ENCODE data around the gene CD48.
"Not testable (repeated sequence)": the region's sequence is repeated elsewhere in the genome, so short reads cannot be mapped to it uniquely, and the experiment has no call there.

CD48 gene

GRCh38 chr1:160734301-160734700 is 22.7 kb upstream of the CD48 start:
- Histone ChIP-seq H3K27ac (no peak overlapping the region), H3K4me3 (no peak overlapping the region), H3K4me1 (no peaks in the 10 kb centered on the region), H3K9me3 (no peaks in the 10 kb centered on the region), H3K27me3 (no peaks in the 10 kb centered on the region), H3K36me3 (no peaks in the 10 kb centered on the region)
- intact Hi-C loops (cut with DNase I; ENCODE audit: low total_unique reads): no loop called here
- TF ChIP-seq, protein P1, sequence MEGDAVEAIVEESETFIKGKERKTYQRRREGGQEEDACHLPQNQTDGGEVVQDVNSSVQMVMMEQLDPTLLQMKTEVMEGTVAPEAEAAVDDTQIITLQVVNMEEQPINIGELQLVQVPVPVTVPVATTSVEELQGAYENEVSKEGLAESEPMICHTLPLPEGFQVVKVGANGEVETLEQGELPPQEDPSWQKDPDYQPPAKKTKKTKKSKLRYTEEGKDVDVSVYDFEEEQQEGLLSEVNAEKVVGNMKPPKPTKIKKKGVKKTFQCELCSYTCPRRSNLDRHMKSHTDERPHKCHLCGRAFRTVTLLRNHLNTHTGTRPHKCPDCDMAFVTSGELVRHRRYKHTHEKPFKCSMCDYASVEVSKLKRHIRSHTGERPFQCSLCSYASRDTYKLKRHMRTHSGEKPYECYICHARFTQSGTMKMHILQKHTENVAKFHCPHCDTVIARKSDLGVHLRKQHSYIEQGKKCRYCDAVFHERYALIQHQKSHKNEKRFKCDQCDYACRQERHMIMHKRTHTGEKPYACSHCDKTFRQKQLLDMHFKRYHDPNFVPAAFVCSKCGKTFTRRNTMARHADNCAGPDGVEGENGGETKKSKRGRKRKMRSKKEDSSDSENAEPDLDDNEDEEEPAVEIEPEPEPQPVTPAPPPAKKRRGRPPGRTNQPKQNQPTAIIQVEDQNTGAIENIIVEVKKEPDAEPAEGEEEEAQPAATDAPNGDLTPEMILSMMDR (IDR thresholded peaks at IDR 0.05): no peak
- no peak for DNase-seq

DNA sequence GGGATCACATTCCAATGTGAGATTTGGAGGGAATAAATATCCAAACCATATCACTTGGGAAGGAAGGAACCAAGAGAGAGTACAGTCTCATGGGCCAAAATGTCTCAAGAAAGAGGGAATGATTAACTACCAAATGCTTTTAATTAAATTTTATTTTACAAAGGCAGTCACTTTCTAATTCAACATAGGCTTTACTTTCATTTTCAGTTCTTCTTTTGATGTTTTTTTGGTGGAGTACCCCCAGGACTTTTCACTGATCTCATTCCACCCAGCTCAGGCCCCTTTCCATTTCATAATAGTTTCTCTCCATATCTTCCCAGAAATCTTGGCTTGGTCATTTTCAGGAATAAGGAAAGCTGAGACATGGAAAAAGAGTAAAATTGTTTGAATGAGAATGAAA is 22.3 kb upstream of the CD48 start:
- DNase-seq: no peak
- TF ChIP-seq, protein P1 (IDR thresholded peaks at IDR 0.05): no peak
- no peaks in the 10 kb centered on the region for H3K4me1 ChIP-seq
- no peak overlapping the region for H3K4me3 ChIP-seq
- H3K27me3 ChIP-seq: no peaks in the 10 kb centered on the region
- H3K36me3 ChIP-seq: no peaks in the 10 kb centered on the region
- H3K27ac ChIP-seq: no peak overlapping the region
- intact Hi-C loops (cut with DNase I; ENCODE audit: low total_unique reads): no loop called here
- no peaks in the 10 kb centered on the region for H3K9me3 ChIP-seq

DNA sequence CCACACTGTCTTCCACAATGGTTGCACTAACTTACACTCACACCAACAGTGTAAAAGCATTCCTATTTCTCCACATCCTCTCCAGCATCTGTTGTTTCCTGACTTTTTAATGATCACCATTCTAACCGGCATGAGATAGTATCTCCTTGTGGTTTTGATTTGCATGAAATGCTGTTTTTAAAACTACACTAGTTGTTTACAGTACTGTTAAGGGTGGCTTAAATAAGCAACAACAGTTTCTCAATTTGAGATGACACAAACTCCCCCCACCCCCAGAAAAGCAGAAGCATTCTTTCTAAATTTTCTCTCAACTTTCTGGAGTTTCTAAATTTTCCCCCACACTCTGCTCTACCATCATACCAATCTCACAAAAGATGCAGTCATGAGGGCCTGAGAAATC is 20.4 kb upstream of the CD48 start:
- H3K27me3 ChIP-seq: no peaks in the 10 kb centered on the region
- DNase-seq: no peak
- intact Hi-C loops (cut with DNase I; ENCODE audit: low total_unique reads): no loop called here
- H3K4me3 ChIP-seq: no peak overlapping the region
- no peaks in the 10 kb centered on the region for H3K9me3 ChIP-seq
- TF ChIP-seq, protein P1 (IDR thresholded peaks at IDR 0.05): no peak
- H3K36me3 ChIP-seq: no peaks in the 10 kb centered on the region
- peaks cover 0 to 2% (median 0%) of the 10 kb centered on the region in 4 donors for H3K4me1 ChIP-seq
- no peak overlapping the region for H3K27ac ChIP-seq

DNA sequence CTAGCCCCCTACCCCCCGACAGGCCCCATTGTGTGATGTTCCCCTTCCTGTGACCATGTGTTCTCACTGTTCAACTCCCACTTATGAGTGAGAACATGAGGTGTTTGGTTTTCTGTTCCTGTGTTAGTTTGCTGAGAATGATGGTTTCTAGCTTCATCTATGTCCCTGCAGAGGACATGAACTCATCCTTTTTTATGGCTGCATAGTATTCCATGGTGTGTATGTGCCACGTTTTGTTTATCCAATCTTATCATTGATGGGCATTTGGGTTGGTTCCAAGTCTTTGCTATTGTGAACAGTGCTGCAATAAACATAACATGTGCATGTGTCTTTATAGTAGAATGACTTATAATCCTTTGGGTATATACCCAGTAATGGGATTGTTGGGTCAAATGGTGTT is 19.9 kb upstream of the CD48 start:
- H3K4me1 ChIP-seq; intact Hi-C loops (cut with DNase I; ENCODE audit: low total_unique reads); H3K27me3 ChIP-seq; H3K4me3 ChIP-seq; H3K27ac ChIP-seq; H3K9me3 ChIP-seq; H3K36me3 ChIP-seq; DNase-seq: not testable (repeated sequence)

- H3K4me3 ChIP-seq: no peak overlapping the region
- H3K36me3 ChIP-seq: no peaks in the 10 kb centered on the region
- H3K9me3 ChIP-seq: no peaks in the 10 kb centered on the region
- TF ChIP-seq, protein P1 (IDR thresholded peaks at IDR 0.05): no peak
- H3K27ac ChIP-seq: no peak overlapping the region
- H3K27me3 ChIP-seq: no peaks in the 10 kb centered on the region
- no peak for DNase-seq
- peaks cover 0 to 14% (median 2%) of the 10 kb centered on the region in 4 donors for H3K4me1 ChIP-seq
- intact Hi-C loops (cut with DNase I; ENCODE audit: low total_unique reads): no loop called here
Observed at GRCh38 chr1:160727316-160727640, 15.7 kb upstream of the CD48 start.

DNA sequence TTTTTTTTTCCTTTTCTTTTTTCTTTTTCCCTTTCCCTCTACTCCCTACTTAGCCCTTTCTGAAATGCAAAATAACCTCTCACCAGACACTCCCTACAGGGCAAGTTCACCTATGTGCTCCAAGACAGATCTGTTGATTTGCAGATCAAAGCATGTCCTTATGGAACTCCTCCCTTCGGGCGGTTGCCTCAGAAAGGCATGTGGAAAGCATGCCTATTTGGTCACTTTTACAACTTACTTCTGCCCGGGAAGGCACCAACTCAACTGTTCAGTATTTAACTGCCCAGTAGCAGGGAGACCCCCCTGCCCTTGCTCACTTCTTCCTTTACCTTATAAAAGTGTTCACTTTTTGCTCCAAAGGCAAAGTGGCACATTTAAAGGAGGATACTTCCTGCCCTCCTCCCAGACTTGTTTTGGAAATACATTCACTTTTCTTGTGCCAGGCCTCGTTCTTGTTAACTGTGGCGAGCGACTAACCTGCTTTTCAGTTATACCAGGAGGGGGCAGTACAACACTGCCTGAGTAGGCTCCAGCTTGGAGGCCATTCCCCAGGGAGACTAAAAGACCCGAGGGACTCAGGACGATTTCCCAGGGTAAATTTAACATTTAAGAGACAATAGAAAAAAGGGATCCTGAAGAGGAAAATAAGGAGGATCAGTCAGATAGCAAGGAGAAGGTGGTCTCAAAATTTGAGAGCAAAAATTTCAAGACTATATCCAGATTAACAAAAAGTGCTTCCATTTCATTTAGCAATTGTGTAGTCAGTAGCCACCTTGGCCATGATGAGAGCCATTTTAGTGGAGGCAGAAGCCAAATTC is 15.1 kb upstream of the CD48 start:
- Histone ChIP-seq H3K9me3 (no peaks in the 10 kb centered on the region), H3K4me1 (peaks cover 0 to 14% (median 2%) of the 10 kb centered on the region in 4 donors), H3K27ac (no peak overlapping the region), H3K27me3 (no peaks in the 10 kb centered on the region), H3K4me3 (no peak overlapping the region), H3K36me3 (no peaks in the 10 kb centered on the region)
- TF ChIP-seq, protein P1 (IDR thresholded peaks at IDR 0.05): peak; percentile 43 to 62
- DNase-seq: peak; percentile 24 to 68
- intact Hi-C loops (cut with DNase I; ENCODE audit: low total_unique reads): no loop called here

All from tibial artery (tissue), 4 donors.